HG02981 (cell line): ENCODE measurements around the gene SLC6A13.
"Not testable (repeated sequence)": the region's sequence is repeated elsewhere in the genome, so short reads cannot be mapped to it uniquely, and the experiment has no call there.

Experiments used
- ATAC-seq: cut with Tn5 transposase; IDR thresholded peaks from one replicate; pipeline ENCODE4 v1.9.1; 2021; ENCODE audit warnings: mild to moderate bottlenecking, moderate library complexity; ENCODE audit not compliant: unreplicated experiment

Gene SLC6A13

DNA sequence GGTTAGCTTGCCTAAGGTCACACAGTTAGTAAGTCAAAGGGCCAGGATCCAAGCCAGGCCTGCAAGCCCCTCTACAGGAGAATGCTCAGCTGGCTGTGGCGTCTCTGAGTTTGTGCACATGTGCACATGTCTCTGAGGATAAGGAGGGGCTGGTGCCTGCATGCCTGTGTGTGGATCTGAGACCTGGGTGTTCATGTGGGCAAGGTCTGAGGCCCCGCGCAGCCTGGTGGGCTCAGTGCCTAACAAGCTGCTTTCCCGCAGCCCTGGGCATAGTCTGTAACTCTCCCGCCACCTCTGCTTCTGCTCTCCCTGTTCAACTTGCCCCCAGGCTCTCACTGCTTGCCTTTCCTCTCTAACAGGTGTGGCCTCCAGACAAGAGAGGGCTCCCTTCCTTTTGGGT lies 44.4 kb downstream of the SLC6A13 start:
- ATAC-seq, result no peak

DNA sequence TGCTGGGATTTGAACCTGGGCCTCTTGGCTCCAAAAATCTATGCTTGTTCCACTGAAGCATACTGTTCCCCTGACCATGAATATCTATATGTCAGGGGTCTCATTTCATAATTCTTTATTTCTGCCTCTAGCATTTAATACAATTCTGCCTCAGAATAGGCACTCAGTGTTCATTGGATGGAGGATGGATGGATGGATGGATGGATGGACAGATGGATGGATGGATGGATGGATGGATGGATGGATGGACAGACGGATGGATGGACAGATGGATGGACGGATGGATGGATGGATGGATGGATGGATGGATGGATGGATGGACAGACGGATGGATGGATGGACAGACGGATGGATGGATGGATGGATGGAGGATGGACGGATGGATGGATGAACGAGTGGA lies 45.6 kb downstream of the SLC6A13 start:
- not testable (repeated sequence) for ATAC-seq

DNA sequence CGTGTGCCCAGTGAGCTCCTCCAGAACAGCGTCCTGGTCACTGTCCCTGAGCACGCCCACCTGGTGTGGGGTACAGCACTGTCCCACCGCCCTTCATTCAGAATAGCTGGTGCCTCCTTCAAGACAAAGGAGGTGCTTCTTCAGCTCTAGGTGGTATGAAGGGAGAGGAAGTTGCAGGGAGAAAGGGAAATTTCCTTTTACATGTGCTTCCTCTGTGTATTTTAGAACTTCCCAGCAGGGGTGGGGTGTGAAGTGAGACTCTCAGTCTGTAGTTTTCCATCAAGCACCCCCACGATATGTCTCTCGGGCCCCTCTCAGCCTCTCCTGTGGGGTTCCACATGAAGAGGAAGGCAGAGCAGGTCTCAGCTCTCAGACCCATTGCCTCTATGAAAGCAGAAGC lies 47.5 kb downstream of the SLC6A13 start:
- no peak for ATAC-seq

DNA sequence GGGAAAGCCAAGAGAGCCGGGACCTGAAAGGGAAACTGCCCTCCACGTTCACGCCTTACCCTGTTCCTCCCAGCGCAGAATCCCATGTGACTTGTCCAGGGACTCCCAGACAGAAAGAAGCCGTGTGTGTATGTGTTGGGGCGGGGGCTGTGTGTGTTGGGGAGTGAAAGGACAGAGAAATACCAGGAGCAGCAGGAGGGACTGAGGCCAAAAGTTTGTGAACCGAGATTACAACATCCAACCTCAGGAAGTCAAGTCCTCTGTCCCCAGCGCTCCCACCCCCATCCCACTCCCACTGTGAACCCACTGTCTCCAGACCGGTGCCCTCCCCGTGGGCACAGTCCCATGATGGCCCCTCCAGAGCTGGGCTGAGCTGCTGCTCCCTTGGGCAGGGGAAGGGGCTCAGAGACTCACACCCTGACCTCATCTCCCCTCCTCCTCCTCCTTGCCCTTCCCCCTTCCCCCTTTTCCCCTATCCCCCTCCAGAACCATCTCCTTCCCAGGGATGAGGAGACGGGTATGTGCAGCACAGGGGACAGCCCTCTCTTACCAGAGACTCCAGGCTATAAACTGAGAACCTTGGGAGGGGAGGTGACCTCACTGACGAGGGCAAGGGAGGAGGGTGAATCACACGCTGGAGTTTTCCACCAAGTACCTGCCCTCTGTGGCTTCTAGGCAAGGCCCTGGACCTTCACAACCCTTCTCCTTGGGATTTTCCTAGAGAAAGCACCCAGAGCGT lies 48.5 kb downstream of the SLC6A13 start, which contains the start of gene SLC6A12:
TSS of gene SLC6A12 (minus strand) at position 155 of the 739 bp plus-strand sequence. CDS start 4,171 bp downstream, outside the sequence.
- ATAC-seq, result no peak

DNA sequence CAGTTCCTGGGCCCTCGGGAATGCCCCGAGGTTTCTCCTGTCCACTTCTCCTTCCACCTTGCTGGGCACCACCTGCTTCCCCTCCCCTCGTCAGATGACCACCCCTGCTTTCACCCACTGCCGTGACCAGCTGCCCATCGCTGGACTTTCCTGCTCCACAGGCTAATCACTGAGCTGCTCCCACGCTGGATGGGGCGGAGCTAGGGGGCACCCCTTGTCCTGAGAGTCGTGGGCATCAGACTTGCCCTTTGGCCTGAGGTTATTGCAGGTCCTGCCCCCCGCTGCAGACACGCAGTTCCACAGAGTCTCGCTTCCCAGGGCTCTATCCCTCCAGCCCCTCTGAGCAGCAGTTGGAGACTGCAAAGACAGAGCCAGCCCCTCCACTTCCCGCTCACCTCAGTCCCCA lies 49.1 kb downstream of the SLC6A13 start:
- ATAC-seq, result no peak

DNA sequence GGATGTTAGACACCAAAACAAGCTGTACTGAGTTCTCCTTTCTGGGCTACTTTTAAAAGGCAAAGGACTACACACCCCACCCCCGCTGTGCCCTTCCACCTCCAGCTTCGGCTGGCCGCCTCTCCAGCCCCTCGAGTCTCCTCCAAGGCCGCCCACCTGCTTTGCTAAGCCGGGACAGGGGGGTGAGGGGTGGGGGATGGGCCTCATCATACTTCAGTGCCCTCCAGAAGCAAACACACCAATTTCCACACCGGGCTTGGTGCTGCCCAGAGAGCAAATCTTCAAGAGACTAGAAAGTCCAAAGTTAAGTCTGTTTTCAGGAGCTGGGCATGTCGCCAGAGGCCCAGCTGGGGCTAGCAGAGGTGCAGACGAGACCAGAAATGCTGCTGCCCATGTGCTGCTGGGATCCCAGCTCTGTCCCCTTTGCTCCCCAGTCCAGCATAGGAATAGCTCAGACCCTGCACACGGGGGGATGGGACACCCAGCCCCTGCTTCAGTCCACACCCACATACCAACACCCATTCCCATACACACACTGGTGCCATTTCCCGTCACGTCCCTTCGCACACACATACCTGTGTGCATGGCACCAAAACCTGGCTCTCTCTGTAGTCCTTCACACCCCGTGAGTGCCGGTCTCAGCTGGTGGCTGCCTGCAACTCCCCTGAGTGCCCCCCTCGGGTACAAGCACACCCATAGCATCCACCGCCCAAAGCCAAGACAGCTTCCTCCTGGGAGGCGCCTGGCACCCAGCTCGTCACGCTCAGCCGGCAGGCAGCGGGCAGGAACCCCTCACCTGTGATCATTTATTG lies 49.7 kb downstream of the SLC6A13 start:
- ATAC-seq, result no peak

DNA sequence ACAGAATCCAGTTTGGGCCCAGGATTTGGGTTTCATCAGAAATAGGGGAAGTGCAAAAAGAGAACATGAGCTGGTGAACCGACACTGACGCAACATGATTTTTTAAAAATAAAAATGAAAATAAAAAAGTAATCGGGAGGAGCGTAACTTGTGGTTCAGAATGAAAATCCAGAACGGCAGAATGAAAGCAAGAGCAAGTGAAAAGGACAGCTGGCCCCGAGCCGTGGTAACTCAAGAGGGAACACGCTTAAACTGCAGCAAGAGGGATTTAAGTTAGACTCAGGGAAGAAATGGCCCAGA lies 50.3 kb downstream of the SLC6A13 start:
- no peak for ATAC-seq

DNA sequence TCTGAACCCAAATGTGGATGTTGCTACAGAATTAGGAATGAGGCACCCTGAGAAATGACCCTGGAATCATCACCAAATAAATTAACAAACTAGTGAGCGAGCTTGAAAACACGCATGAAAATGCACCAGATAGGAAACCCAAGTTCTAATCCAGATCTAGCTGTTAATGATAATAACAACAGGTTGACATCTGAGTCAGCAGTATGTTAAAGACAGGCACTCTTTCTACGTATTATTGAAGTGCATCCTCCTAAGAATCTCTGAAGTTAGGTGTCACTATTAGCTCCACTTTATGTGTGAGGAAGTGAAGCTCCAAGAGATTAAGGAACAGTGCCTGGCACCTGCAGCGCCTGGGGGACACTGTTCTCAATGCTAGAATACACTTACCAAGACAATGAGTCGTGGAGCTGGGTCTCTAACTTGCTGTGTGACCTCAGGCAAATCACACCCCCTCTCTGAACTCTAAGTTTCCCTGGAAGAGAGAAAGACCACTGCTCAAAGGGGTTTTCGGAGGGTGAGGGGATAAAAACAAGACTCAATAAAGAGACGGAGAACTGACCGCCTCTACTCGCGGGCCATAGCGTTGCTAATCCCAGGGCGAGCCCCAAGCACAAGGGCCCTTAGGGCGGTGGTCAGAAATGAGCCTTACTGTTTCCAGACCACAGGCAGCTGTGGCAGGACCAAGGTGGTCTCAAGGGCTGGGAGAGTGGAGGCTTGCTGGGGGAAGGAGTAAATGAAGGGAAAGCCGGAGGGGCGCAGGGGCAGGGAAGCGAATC lies 50.8 kb downstream of the SLC6A13 start:
- ATAC-seq, result no peak

DNA sequence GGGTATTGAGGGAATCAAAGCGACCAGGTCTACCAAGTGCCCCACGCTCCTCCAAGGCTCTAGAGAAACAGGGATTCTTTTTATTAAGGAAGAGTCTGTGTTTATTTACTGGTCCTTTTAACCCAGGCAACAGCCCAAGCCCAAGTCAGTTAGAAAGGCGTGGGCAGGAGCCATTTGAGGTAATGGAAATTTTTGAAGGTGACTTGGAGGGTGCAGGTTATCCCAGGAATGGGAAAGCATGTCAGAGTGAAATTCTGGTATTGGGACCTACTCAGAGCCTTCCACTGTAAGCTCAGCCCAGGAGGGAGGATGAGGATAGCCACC lies 51.5 kb downstream of the SLC6A13 start:
- no peak for ATAC-seq

DNA sequence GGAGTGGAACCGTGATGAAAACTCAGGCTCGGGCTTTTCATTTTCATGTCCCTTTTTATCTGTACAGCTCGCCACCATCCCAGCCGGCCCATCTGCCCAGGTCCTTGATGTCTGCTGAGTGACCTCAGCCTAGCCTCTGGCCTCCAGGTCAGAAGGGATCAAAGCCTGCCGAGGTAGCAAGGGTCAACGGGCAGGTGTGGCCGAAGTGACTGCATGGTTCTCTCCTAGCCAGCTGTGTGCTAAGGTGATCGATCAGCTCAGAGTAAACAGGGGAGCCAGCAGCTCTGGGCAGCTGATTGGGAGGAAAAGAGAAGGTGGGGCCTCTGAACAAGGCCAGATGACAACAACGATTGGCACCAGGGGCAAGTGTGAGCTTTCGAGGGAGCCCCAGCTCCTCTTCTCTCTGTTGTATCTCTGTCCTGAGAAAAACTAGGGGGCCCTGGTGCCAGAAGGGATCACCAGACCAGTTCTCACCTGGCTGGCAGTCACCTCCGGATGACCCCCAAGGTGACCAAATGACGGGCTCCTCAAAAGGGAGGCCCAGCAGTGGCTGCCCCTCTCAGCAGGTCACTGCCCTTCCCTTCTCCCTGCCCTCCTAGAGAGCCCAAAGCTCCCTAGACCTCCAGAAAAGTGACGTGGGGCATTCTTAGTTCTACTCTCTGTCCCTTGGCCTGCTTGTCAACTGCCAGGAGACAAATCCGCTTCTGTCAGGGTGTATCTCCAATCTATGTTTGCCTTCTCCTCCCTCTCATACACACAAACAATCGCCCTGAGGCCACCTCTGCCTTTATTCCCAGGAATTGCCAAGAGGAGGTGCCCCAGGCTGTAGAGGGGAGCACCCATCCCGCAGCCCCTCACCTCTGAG lies 52.1 kb downstream of the SLC6A13 start:
- no peak for ATAC-seq

DNA sequence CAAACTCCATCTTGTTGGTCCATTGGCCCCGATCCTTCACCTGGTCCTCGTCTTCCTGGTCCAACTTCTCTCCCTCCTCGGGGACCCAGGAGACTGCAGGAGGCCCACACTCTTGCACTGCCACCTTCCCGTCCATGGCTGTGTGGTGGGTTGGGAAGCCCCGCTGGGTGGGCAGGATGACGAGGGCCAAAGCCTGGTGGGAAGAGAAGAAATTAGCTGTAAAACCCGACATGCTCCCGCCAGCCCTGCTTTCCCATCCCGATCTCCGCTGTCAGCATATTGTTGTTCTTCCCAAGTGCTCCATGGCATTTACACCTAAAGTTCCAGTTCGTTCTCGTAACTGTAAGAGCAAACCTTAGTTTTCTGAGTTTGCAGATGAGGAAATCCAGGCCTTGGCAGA lies 52.8 kb downstream of the SLC6A13 start:
- no peak for ATAC-seq

DNA sequence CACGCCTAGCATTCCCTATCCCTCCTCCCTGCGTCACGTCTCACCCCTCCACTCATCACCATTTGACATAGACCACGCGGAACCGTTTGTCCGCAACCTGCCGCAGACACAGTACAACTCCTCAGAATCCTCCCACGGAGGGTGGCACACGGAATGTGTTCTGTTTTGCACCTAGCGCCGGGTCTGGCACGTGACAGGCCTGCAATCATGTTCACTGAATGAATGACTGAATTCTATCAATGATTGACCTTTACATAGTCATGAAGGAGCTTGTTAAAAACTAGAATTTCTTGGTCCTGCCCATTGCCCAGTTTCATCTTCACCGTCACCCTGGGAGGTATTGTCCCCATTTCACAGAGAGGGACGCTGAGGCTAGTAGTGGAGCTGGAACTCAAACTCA lies 53.4 kb downstream of the SLC6A13 start:
- ATAC-seq, result no peak

DNA sequence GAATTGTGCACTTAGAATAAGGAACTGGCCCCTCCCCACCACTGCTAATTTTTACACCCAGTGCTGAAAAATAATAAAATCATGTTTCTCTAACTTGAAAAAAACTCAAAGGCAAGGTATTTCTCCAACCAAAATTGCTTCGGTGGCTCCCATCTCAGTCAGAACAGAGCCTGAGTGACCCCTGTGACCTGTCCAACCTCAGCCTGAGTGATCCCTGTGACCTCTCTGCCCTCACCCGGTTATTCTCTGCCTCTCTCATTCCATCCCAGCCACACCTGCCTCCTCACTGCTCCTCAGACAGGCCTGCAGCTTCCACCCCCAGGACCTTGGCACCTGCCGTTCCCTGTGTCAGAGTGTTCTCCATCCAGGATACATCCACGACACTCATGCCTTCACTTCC lies 53.8 kb downstream of the SLC6A13 start:
- no peak for ATAC-seq

DNA sequence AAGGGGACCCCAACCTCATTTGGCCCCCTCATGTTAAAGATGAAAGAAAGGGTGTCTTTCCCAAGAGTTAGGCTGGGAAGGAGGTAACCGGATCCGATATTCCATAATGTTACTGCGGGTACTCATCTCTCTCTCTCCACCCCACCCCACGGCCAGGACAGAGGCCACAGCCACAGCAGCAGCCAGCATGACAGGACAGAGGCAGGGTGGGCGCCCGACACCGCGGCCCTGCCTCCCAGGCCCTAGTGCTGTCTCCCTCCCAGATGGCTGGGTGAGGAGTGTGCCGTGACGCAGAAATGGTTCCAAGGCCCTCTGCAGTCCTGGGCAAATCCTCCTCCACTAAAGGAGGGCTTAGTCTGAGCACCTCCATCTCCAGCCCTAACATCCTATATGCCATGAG lies 54.8 kb downstream of the SLC6A13 start:
- no peak for ATAC-seq

DNA sequence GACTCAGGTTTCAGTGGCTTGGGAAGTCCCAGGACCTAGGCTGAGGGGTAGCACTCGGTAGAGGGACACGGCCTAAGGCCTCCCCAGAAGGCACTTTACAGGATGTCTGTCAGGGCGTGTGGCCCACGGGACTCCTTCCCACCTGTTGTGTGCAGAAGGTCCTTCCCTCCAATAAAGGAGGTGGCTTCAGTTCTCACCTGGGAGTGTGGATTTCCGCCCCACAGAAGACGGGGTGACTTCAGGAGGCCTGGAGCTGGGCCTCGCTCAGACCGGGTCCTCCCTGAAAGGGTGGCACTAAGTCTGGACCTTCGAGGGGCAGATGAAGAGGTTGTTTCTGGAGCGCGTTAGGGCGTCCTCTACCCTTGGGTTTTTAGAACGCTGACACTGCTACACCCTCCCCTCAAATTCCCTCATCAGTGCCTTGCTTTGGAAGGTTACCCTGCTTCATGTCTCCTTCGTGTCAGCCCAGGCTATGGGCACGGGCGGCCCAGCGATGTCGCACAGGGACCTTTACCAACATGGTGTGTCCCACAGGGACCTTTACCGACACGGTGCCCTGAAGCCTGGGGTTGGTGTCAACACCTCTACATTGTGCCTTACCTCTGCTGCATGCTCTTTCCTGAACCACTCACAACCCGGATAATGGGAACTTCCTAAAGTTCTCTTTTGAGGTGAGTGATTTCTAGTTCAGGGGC lies 55.7 kb downstream of the SLC6A13 start:
- ATAC-seq, result no peak

DNA sequence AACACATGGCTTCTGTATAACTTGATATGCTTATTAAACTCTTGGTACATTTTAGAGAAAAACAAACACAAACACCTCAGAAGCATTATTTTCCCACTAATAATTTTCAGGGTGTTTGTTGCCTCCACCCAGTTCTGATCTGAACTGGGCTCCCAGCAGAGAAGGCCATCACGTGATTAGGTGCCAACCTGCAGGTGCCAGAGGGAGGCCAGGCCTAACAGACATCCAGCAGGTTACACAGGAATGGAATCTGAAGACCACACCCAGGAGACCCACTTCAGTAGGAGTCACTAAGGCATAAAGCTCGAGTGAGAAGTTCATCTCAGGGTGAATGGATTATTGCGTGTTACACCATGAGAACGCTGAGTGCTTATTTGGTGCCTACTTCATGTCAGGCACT lies 57.6 kb downstream of the SLC6A13 start:
- no peak for ATAC-seq

DNA sequence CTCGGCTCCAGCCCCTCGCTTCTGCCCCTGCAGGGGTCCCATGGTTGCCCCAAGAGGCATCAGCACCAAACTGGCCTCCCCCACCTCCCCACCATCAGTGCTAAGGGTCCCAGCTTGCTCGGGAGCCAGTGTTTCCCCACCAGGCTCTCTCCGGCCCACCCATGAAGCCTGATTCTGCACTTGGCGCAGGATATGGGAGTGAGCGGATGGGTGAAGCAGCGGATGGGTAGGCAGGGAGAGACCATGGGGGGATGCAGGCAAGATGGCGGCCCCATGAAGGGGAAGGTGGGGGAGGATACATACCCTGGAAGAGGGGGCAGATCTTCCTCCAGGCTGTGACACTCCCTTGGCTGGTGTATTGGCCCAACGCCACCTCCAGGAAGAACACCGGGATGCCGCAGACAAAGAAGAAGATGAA lies 58.4 kb downstream of the SLC6A13 start:
- no peak for ATAC-seq

DNA sequence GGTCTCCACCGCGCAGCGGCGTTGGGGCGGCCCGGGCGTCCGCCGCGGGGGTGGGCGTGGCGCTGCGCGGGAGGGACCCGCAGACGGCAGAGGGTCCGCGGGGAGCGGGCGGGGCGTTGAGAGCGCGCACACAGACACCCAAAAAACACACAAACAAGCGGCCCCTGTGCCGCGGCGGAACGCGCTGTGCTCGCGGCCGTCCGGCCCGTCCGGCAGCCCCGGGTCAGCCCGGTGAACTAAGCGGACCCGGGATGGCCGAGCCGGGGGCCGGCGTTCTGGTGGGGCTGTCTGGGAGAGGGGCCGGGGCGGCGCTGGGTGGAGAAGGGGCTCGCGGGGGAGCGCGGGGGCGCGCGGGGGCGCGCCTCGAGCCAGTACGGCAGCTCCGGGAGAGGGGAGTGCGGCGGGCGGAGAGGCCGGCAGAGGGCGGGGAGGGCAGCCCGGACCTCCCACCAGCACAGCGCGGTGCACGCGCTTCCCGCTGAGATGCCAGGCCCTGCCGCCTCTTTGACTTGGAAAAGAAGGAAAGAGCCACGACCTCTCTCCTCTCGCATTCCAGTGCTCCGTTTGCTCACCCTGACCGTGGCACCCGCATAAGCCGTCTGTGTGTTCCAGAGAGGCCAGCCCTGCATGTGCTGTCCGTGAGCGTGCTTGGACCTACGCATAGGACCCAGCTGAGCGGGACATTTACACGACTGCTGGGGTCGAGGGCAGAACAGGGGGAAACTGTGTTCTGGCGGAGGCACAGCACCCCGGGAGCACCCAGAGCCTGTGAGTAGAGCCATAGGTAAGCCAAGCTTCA lies 59.0 kb downstream of the SLC6A13 start:
- no peak for ATAC-seq

DNA sequence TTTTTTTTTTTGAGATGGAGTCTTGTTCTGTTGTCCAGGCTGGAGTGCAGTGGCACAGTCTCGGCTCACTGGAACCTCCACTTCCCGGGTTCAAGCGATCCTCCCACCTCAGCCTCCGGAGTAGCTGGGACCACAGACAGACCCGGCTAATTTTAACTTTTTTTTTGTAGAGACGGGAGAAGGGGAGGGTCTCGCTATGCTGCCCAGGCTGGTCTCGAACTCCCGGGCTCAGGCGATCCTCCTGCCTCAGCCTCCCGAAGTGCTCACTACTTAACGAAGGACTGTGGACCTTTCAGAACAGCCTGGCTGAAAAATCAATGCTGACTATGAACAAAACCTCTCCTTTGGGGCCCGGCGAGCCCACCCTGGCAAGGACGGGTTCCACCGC lies 59.6 kb downstream of the SLC6A13 start:
- ATAC-seq, result no peak
